GM21825 (cell line): Measurements from ENCODE around the gene SEMA4D.
A peak's percentile ranks its signal among the peaks of the same experiment; 100 is the strongest.

ENCODE experiments used
- ATAC-seq: cut with Tn5 transposase; IDR thresholded peaks from one replicate; pipeline ENCODE4 v1.9.1; 2021; ENCODE audit warnings: mild to moderate bottlenecking, moderate library complexity; ENCODE audit not compliant: unreplicated experiment

Gene SEMA4D

DNA sequence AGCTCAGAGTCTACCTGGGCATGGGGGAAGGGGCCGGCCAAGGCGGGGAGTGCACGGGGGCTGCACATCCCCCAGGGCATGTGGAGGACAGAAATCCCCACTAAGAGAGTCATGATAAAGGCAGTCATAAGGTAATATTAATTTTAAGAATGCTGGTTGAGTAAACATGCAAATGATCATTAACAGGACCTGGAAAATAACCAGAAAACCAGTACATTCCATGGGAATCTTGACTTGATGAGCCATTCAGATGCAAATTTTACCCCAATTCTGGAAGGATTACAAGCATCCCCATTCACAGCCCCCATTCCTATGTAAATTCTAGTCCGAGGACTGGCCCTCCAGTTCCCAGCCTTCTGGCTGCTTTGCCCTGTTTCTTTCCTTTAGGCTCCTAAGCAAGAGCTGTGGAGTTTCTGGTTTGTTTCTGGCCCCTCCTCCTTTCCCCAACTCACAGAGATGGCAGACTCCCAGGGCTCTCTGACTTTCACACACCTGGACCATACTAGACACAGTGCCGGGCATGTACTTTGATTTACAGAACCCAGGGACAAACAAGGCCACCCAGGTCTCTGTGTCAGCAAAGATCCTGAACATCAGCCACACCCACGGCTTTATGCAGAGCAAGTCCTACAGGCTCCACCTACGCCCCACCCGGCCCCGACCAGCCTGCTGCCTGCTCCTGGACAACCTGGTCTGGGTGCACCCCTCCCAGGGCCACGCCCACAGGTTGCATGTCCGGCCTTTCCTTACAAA lies 62.7 kb downstream of the SEMA4D start:
- ATAC-seq: no peak

DNA sequence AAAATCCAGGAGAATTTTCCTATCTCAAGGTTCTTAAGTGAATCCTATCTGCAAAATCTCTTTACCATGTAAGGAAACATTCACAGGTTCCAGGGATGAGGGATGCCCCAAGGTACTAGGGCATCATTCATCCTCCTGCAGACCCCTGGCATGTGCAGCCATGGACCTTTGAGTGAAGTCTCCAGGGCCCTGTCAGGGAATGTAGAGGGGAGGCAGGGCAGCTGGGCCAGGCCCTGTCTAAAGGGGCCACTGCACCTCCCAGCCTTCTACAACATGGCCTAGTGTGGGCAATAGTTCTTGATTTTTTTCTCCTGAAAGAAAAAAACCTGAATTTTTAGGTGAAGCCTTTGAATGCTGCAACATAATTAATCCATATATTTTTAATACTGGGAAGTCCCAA lies 63.3 kb downstream of the SEMA4D start:
- ATAC-seq: no peak

DNA sequence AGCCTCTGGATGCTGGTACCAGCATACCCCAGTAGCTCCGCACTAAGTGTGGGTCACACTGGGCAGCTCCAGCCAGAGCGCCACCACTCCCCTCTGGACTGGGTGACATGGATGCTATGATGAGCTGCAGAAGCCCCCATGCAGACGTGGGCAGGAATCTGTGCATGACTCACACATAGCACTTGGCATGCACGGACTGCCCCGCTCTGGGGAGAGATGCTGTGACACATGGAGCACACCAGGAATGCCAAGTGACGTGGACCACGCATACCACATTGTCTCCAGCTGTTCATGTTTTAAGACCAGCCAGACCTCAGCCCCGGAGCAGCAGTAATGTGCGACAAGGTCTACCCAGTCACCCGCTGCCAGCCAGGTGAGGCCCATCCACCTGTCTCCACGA lies 64.1 kb downstream of the SEMA4D start:
- no peak for ATAC-seq

DNA sequence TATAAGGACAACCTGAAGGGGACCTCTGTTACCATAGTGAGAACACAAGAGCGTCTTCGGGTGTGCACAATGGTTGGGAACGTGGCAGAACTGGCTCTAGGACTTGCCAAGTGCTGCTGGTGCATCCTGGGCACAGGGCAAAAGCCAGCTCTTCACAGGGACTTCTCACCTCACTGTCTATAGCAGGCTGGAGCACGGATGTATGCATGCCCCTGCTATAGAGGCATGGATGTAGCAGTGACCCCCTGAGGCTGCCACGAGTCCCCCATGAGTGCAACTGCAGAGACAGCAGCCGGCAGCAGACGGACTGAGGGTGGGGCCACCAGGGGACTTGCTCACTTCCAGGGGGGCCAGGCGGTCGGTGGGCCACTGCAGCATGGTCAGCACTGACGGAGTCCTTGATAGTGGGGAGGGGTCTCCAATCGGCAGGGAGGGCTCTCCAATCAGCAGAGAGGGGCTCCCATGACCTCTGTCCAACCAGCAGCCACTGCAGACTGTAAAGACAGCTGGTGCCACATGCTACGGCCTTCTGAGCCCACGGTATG lies 64.9 kb downstream of the SEMA4D start:
- ATAC-seq: no peak

DNA sequence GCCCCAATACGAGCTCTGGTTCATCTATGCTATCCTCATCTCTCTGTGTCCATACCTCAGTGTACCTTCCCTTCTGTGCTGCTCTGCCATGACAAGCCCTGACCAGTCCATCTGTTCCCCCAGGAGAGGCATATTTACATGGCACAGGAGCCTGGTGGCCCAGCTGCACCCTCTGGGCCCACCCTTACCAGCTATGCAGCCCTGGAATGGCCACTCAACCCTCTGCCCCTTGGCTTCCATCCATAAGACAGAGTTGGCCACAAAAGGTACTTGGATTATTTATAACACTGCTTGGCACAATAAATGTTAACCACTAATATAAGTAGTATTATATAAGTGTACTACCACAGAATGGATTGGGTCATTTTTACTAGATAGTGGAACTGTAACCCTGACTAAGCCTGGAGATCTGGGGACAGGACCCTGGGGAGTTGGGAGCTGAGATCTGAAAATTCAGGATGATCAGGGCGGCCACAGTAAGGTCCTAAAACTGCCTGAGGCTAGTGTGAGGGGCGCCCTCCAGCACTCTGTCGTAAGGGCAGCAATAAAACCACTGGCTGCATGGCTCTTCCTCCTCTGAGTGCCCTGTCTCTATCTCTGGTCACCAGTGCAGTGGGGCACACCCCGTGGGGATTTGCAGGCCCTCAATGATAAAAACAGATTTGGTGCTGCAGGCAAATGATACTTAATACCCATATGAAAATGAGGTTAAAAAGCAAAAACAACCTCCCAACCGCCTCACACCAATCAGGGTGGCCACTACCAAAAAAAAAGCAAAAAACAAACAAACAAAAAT lies 65.8 kb downstream of the SEMA4D start:
- ATAC-seq: no peak

DNA sequence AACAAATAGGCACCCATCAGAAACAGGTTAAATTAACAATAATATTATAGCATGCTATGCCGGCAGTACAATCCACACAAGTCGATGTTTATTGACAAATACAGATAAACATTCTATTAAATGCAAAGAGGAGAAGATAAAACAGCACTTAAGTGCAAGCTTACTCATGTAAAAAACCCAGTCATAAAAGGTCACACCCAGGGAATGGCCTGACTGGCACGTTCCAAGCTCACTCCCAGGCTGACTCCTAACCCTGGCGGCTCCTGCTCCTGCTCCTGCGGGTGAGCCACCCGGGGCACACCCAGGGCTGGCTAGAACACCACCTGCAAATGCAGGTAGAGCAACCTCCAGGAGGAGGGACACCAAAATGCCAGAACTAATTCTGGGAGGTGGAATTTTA lies 66.9 kb downstream of the SEMA4D start:
- no peak for ATAC-seq

DNA sequence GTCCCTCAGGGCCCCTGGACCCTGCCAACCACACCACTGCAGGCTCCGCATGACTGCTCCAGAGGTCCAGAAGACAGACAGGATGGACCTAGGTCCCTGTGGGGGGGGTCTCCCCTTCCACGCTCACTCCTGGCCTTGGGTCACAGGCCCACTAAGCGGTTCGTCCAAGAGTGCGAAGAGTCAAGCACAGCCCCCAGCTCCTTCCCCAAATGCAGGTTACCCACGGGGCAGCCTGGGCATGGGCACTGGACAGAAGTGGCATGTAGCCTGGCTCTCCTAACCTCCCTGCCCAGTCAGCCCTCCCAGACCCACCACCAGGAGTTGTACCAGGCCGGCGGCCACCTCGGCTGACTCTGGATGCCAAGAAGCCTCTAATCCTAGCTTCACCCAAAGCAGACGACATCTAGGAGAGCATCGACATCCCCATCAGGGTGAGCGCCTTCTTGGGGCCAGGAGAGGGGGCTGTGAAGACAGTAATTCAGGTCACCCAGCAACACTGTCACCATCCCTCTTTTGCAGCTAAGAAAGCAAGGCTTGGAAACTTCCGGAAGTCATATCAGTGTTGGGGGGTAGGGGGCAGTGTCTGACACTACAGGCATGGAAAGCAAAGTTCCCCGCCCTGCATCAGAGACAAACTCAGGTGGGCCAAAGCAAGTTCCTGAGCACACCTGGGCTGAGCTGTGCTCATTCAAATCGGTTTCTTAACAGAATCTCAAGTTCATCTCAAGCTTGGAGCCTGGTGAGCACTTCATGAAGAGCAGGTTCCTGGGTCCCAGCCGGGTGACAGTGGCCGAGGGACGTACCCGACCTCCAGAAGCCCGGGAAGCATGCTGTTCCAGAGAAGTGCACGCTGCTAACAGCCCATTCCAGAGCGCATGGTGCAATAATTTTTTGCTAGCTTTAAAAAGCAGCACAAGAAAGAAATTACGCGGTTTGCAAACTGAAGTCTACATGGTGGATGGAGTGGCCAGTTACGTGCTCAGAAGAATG lies 68.7 kb downstream of the SEMA4D start:
- ATAC-seq: no peak

DNA sequence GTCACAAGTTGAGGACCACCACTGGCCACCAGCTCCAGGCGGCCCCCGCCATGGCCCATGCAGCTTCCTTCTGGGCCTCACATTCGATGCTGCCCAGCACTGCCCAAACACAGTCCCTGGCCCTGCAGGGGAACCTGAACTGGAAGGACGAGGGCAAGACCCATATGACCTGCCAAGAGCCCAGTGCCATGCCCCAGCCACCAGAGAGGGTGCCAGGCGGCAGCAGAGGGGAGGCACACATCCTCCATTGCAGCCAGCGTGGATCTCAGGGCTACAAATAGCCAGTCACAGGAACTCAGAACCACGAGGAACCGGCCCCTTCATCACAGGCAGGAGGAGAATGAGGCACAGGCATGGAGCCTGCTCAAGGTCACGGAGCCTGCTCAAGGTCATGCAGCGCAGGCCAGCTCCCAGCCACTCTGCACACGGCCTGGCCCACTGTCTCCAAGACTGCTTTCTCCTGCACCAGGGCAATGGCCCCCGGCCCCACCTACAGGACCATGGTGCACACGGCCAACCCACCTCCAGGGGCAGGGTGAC lies 69.6 kb downstream of the SEMA4D start:
- ATAC-seq: no peak

DNA sequence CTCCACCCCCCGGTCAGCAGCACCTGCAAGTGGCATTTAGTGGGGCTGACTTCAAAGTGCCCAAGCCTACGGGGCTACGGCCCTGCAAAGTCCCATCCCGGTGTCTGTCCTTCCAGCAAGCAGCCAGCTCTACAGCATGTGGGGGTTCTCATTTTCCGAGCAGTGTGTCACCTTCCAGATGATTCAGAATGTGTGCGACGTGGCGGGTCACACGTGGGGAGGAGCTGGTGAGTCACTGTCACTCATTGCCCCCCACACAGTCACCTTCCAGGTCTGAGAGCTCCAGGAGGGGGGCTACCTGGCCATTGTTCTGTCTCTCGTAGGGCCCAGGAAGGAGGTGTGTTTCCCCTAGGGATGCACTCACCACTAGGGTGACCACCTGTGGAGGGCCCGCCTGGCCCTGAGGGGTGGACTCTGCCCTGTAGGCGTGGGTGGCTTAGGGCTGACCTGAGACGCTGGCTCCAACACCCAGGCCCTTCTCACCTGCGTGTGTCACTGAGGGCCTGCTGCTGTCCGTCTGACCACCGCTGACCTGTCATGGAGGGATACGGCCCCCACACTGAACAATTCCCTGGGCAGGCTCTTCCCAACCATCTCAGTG lies 70.2 kb downstream of the SEMA4D start:
- no peak for ATAC-seq

DNA sequence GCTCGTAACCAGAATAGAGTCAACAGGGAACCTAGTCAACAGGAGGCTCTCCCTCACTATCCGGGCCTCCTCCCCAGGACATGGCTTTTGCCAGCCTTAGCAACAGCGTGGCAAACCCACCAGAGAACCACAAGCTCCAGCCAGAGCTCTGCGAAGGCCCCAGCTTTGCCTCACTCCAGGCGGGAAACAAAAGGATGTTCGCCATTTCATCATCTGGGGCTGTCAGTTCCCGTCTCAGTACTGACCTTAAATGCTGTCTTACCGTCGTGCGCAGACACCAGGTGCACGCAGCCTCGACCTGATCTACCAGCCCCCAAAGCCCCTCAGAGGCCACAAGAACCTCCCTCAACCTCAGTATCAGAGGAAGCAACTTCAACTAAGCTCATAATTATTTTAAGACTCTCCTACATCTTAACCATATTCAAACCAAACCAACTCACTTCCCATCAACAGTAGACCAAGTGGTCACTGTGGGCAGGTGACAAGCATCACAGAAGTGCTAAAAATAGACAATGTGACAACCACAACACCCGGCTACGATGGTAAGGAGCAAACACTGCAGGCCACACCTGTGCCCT lies 71.4 kb downstream of the SEMA4D start:
- peak; percentile 65 for ATAC-seq

DNA sequence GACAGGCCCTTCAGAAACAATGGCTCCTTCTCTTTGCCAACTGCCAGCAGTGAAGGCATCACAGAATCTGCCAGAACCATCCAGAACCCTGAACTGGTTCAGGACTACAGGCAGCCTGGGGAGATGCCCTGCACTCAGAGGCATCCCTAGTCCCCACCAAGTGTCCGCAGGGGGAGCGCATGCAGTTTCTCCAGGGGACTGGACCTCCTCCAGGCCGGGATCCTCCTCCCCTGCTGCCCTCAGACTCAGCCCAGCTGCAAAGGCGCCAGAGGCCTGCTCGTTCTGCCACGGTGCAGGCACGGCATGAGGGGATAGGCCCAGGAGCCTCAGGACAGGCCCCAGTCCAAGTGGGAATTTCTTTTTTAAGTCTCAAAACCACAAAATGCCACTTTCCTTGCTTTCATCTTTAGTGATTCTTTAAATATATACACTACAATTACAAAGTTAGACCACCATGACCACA lies 72.0 kb downstream of the SEMA4D start:
- peak; percentile 8 for ATAC-seq

DNA sequence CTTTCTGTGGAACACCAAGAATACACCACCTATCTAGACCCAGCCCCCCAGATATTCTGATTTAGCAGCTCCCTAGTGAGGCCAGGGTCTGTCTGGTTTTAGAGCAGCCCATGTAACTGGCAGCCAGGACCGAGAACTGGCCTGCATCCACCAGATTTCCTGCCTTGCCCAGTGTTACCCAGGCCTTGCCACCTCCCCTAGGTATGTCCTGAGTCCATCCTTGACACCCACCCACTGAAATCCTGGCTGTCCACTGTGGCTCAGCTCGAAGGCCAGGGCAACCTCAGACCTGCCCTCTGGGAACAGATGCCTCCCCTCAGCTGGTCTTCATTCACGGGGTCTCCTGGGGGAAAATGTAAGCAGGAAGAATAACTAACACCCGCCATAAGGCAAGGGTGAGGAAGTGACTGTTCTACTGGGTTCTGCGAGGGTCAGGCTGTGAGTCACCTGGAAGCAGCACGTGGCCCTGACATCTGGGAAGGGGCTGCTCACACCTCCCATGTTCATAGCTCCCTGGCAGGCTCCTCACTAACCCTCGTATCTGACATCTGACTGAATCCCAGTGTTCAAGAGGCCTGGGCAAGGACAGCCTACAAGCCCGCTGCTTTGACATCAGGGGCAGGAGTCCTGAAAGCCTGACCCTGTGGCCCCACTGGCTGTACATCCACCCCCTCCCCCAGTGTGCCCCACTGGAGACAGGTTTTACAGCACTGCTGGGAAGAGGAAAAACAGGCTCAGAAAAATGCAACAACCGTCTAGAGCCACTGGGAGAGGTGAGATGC lies 72.7 kb downstream of the SEMA4D start:
- no peak for ATAC-seq

DNA sequence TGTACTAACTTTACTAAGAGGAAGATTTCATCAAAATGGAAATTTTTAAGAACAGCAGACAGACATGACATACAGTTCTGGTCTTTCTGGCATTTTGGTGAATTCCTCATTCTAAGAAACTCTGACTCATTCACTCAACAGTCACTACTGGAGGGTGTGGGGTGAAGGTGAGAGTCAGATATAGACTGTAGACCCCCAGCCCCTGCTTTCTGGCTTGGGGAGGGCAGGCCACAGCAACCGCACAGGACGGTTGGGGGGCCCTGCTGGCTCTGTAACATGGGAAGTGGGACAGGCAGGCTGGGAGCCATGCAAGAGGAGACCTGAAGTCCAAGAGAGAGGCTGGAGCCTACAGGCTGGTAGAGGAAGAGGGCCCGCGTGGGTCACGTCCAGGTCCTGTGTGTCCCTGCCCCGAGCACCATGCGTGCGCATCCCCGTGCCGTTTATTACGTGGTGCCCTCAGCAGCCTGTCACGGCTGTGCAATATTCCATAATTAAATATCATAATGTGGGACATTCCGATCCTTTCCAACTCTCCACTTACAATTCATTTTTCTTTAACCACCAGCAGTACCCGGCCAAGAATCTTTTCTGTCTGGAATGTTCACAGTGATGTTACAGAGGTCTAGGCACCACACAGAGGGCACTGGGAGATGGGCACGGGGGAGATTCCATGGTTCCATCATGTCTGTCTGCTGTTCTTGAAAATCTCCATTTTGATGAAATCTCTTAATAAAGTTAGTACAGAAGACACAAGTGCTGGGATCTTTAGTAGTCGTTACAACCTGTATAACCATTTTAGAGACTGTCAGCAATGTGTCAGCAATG lies 75.5 kb downstream of the SEMA4D start:
- ATAC-seq: no peak

DNA sequence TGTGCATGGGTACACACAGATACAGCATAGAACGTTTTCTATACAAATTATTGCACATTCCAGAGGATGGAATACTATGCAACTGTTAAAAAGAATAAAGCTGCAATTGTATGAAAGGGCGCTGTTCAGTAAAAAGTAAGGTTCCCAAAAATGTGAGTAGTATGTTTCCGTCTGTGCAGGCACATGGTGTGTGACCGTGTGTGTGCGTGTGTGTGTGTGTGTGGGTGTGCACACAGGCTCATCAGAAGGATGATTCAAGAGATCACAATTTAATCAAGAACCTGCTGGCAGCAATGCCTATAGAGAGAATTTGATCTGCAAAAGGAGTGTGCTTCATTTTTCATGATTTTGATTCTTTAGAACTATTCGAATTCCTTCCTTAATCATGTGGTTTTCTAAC lies 76.3 kb downstream of the SEMA4D start:
- ATAC-seq: no peak

DNA sequence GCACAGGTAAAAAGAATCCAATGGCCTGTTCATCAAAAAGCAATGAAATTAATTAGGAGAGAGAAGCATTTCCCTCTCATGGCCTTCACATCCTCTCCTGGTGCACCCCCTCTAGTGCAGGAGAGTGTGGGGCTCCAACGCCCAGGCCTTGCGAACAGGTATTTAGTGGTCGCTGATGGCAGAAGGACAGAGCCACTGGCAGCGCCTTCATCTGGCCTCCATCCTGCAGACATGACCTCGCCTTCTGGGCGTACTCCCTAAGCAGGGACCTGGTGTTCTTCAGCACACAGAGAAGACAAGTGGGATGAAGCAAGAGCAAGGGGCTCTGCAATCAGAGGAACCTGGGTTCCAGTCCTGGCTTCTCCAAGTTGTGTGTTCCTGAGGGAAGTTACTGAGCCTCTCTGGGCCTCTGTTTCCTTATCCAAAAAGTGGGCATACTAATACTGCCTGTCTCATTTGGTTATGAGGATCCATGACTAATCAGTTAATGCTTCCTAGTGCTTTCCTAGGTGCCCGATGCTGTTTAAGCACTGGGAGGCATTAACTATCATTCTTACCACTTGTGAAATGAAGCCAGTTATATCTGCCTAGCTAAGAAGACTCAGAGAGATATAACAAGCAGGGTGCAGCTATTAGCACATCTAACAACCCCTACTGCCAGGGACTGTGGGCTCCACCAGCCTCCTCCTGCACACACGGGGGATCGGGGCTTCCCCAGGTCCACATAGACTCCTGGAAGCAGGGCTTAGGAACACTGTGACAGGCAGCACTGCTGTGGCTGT lies 77.3 kb downstream of the SEMA4D start:
- no peak for ATAC-seq

DNA sequence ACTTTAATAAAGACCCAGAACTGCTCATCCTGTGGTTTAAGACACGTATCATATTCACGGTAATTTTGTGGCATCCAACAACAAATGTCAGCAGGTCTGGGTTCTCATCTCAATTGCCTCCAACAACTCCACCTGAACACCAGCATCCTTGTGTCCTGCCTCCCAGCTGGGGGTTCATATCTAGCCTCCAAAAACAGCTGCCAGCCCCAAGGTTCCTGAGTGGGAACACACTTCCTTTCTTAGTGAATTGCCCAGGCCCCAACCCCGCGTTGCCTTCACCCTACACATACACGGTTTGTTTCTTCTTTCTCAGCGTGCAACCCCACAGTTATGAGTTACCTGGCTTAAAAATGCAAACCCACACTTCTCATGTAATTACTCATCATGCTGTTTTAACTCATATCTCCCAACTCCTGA lies 77.9 kb downstream of the SEMA4D start:
- ATAC-seq: no peak

DNA sequence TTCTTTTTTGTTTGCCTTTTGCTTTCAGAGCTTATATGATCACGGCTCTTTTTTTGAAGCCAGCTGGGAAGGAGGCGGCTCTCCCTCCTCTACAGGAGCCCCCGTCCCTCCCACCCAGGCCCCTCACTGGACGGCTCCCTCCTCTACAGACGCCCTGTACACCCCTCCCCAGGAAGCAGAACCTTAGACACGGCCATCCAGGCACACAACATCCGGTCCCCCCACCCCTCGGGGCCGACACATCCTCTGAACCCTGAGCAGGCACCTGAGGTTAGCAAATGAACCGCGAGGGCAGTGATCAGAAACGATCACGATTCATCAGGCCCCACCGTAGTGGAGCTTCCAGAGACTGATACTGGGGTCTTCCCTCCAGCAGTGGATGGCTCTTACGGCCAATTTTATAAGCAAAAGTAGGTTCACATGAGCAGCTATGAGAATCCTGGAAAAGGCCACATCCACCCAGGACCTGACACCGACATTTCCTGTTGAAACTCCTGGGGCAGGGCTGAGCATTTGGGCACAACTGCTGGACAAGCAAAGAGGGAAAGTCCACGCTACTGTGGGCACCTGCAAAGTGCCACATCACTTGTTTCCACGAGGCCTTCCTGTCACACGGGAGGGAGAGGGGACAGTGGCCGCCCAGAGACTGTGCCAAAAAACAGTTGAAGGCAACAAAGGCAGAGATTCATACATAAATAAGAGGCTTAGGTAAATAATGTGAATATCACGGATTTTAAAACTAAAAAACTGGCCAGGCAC lies 78.9 kb downstream of the SEMA4D start:
- ATAC-seq: peak; percentile 65
